Breast epithelium (tissue), 4 donors: ENCODE data around the gene EML6. TPM values are rescaled to one million over a fixed set of nuclear protein-coding genes. Genes with fewer than 3 reads are reported as not detected.
A peak's percentile ranks its signal among the peaks of the same experiment; 100 is the strongest.

Source experiments
- DNase-seq, 2 donors: peaks; one replicate each; pipeline ENCODE4 v3.0.0-alpha.2; 2019; ENCODE audit warnings: low spot score in 2 of 2
- H3K27ac ChIP-seq, 2 donors: fragments of 200-600 bp; sonication (generic) in 1 of 2; one replicate each; pipeline ENCODE4 v1.5.1; 2016 to 2019; ENCODE audit warnings: mild to moderate bottlenecking in 1 of 2
- H3K27me3 ChIP-seq, 2 donors: fragments of 200-600 bp; sonication (generic) in 1 of 2; one replicate each; pipeline versions ENCODE4 v1.5.1 to v1.6.0; 2017 to 2019; ENCODE audit warnings: control low read depth in 1 of 2, mild to moderate bottlenecking in 1 of 2
- H3K36me3 ChIP-seq: fragments of 200-600 bp; one replicate; pipeline ENCODE4 v1.5.1; 2019
- H3K4me1 ChIP-seq, 2 donors: fragments of 200-600 bp; sonication (generic); one replicate each; pipeline ENCODE4 v1.5.1; 2016 to 2019; ENCODE audit warnings: control low read depth in 1 of 2
- H3K4me3 ChIP-seq, 3 donors: fragments of 200-600 bp; sonication (generic); 1 replicate in 2 of 3; 2 replicates in 1 of 3; pipeline ENCODE4 v1.5.1; 2016 to 2019; ENCODE audit warnings: mild to moderate bottlenecking in 3 of 3, moderate library complexity in 2 of 3
- H3K9me3 ChIP-seq, 2 donors: fragments of 200-600 bp; sonication (generic) in 1 of 2; one replicate each; pipeline ENCODE4 v1.5.1; 2016 to 2019; ENCODE audit warnings: control low read depth in 1 of 2
- POLR2A ChIP-seq: fragments of 450-650 bp; IDR thresholded peaks from one replicate; pipeline ENCODE4 v1.6.1; 2016; ENCODE audit warnings: antibody characterized with exemption, mild to moderate bottlenecking, moderate library complexity
- POLR2AphosphoS5 ChIP-seq, 3 donors: sonication (generic); formaldehyde crosslinking; IDR thresholded peaks; one replicate each; pipeline ENCODE4 v1.6.1; 2017; ENCODE audit warnings: antibody characterized with exemption in 3 of 3
- intact Hi-C: fragments of 100-400 bp; cut with DNase I; formaldehyde crosslinking; loops from one replicate; pipeline ENCODE4 v1.15.1; 2023; ENCODE audit warnings: low total_unique reads
- total RNA-seq, 3 donors: library from RNA; depleted of rRNA; stranded (reverse); fragments of >200 nt; gene quantifications; one replicate each; pipeline ENCODE4 v1.1.0, GENCODE V29; 2016
- TF ChIP-seq, protein P1 (sequence below), 3 donors: fragments of 450-650 bp; IDR thresholded peaks; one replicate each; pipeline ENCODE4 v1.5.1; 2016 to 2017; ENCODE audit warnings: antibody characterized with exemption in 3 of 3, mild to moderate bottlenecking in 3 of 3, moderate library complexity in 3 of 3

EML6 gene
- total RNA-seq, 3 donors from 2014 or later: 1.9 to 5.9 (median 2.3) TPM

DNA sequence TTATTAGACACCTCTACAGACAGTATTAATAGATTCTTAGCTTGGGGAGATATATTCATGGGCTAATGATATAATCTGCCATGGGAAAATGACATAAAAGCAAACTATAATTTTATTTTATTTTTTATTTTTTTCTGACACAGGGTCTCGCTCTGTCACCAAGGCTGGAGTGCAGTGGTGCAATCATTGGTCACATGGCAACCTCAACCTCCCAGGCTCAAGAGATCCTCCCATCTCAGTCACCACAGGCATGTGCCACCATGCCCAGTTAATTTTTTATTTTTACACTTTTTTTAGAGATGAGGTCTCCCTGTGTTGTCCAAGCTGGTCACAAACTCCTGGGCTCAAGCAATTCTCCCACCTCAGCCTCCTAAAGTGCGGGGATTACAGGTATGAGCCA lies 287.5 kb downstream of the EML6 start:
- intact Hi-C loops: no loop called here
- peak in 1 of 2 donors; percentile 44 for DNase-seq
- Histone ChIP-seq H3K27me3 (no peaks in the 10 kb centered on the region), H3K4me1 (peaks cover 0 to 24% of the 10 kb centered on the region in 2 donors), H3K9me3 (no peaks in the 10 kb centered on the region), H3K4me3 (no peak overlapping the region), H3K36me3 (no peaks in the 10 kb centered on the region), H3K27ac (peak overlapping the region; percentile 16 to 84)
- TF ChIP-seq, protein P1, sequence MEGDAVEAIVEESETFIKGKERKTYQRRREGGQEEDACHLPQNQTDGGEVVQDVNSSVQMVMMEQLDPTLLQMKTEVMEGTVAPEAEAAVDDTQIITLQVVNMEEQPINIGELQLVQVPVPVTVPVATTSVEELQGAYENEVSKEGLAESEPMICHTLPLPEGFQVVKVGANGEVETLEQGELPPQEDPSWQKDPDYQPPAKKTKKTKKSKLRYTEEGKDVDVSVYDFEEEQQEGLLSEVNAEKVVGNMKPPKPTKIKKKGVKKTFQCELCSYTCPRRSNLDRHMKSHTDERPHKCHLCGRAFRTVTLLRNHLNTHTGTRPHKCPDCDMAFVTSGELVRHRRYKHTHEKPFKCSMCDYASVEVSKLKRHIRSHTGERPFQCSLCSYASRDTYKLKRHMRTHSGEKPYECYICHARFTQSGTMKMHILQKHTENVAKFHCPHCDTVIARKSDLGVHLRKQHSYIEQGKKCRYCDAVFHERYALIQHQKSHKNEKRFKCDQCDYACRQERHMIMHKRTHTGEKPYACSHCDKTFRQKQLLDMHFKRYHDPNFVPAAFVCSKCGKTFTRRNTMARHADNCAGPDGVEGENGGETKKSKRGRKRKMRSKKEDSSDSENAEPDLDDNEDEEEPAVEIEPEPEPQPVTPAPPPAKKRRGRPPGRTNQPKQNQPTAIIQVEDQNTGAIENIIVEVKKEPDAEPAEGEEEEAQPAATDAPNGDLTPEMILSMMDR (IDR thresholded peaks at IDR 0.05): no peak
- TF ChIP-seq POLR2AphosphoS5 (IDR thresholded peaks at IDR 0.05) (no peak), POLR2A (no peak)

DNA sequence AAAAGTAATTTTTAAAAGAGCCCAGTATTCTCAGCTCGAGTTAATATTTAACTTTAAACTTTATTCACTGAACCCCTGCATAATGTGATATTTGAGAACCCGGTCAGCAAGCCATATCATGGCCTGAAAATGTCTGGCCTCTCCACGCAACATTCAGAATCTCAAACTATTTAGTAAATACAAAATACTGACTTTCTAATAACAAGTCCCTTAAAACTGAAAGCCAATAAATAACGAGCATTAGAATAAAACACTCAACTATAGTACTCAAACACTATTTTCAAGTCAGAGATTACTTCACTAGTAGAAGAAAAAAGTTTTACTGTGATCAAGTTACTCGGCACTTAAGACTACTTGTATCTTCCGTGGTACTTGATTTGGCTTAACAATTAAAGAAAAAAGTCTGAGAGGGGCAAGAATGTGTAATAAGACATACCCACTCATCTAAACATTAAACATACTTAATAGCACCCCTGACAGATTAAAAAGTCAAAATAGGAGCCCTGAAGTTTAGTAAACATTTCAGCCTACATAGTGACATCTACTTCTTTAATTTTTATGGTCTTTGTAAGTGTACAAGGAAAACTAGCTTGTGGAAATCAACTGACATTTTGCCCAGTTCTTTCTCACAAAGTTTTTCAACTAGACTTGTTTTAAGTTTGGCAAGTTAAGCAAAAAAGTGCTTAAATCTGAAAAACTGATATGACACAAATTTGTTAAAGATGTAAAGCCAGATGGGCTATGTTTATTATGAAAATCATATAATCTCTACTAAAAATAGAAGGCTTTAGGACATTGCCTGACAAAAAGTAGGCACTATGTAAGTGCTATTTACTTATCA lies 288.6 kb downstream of the EML6 start:
- no peaks in the 10 kb centered on the region for H3K27me3 ChIP-seq
- H3K27ac ChIP-seq: peak overlapping the region; percentile 38 to 84
- DNase-seq: no peak
- intact Hi-C loops: no loop called here
- H3K9me3 ChIP-seq: no peaks in the 10 kb centered on the region
- H3K4me3 ChIP-seq: no peak overlapping the region
- peaks cover 0 to 24% of the 10 kb centered on the region in 2 donors for H3K4me1 ChIP-seq
- H3K36me3 ChIP-seq: no peaks in the 10 kb centered on the region
- TF ChIP-seq POLR2AphosphoS5 (IDR thresholded peaks at IDR 0.05) (no peak), POLR2A (no peak)
- TF ChIP-seq, protein P1 (IDR thresholded peaks at IDR 0.05): no peak

DNA sequence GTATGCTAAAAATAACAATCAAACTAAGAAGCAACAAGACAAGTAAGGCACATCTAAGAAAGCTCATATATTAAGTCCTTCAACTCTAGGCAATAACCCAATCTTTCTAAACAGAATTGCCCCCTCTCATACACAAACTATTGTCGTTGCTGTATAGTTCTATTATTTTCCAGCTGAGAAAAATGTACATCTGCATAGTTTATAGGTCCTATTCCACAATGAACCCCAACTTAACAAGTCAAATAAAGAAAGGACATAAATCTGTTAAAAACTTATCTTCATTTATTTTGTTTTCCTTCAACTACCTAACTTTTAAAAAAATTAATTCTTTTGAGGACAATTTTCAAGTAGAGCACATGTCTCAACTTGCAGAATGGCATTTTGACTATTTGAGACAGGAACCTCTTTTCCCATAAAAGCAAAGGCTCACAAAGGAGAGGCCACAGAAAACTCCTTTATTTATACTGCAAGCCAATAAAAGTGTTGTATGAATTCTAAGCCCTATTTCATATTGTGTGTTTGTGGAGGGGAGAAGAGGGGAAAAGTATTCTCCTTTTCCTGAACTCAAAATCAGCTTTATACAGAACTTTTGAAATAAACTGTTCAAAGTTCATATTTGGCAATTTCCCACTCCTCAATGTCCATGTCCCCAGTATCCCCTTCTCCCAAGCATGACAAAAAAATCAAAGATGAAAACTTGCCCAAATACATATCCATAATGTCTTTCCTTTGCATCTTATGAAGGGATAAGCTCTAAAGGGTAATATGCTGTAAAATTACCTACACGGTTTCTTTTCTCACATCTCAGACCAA lies 289.4 kb downstream of the EML6 start:
- H3K27me3 ChIP-seq: no peaks in the 10 kb centered on the region
- H3K4me1 ChIP-seq: peaks cover 0 to 24% of the 10 kb centered on the region in 2 donors
- peak overlapping the region; percentile 38 to 84 for H3K27ac ChIP-seq
- DNase-seq: no peak
- TF ChIP-seq, protein P1 (IDR thresholded peaks at IDR 0.05): no peak
- TF ChIP-seq POLR2AphosphoS5 (IDR thresholded peaks at IDR 0.05): no peak
- no peak for TF ChIP-seq POLR2A
- no peak overlapping the region for H3K4me3 ChIP-seq
- H3K36me3 ChIP-seq: no peaks in the 10 kb centered on the region
- no peaks in the 10 kb centered on the region for H3K9me3 ChIP-seq
- intact Hi-C loops: no loop called here

DNA sequence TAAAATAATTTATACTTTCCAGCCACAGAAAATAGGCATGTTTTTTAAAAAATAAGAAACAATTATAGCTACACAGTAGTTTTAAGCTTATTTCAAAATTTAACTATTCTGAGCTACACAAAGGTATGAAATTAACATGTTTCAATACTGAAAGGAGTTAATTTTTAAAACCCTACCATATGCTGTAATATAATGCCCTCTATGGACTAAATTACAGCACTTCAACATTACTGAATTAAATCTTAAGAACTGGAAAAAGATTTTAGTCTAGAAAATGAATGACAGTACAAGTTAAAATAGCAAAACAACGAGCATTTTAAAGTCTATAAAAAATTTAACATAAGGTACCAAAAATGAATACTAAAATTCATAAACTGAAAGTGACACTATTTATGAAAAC lies 290.5 kb downstream of the EML6 start:
- peaks cover 0 to 24% of the 10 kb centered on the region in 2 donors for H3K4me1 ChIP-seq
- intact Hi-C loops: no loop called here
- no peaks in the 10 kb centered on the region for H3K9me3 ChIP-seq
- no peaks in the 10 kb centered on the region for H3K27me3 ChIP-seq
- DNase-seq: no peak
- TF ChIP-seq, protein P1 (IDR thresholded peaks at IDR 0.05): peak in 1 of 3 donors; percentile 26
- TF ChIP-seq POLR2AphosphoS5 (IDR thresholded peaks at IDR 0.05) (no peak), POLR2A (no peak)
- H3K4me3 ChIP-seq: no peak overlapping the region
- H3K27ac ChIP-seq: peak overlapping the region in 1 of 2 donors; percentile 84
- H3K36me3 ChIP-seq: no peaks in the 10 kb centered on the region
